ENCODE results near the gene P2RY6. TPM values are rescaled to one million over a fixed set of nuclear protein-coding genes. Genes with fewer than 3 reads are reported as not detected.
A peak's percentile ranks its signal among the peaks of the same experiment; 100 is the strongest.

The P2RY6 gene
- total RNA-seq, 4 donors from 2014 or later: 0.76 to 1.0 TPM; not detected in 2

GRCh38 chr11:73287400-73288101, 15.4 kb downstream of the P2RY6 start:
- Histone ChIP-seq H3K4me3 (no peak overlapping the region), H3K27me3 (no peaks in the 10 kb centered on the region), H3K36me3 (no peaks in the 10 kb centered on the region), H3K27ac (no peak overlapping the region), H3K4me1 (peaks cover 0 to 3% of the 10 kb centered on the region in 2 donors), H3K9me3 (no peaks in the 10 kb centered on the region)
- intact Hi-C loops (cut with DNase I; ENCODE audit: low total_unique reads): no loop called here
- TF ChIP-seq POLR2A (IDR thresholded peaks at IDR 0.05) (no peak), CTCF (IDR thresholded peaks at IDR 0.05) (no peak)
- peak in 1 of 2 donors; percentile 33 for DNase-seq

GRCh38 chr11:73288192-73288872, 16.2 kb downstream of the P2RY6 start:
- H3K9me3 ChIP-seq: no peaks in the 10 kb centered on the region
- H3K4me1 ChIP-seq: peaks cover 0 to 3% of the 10 kb centered on the region in 2 donors
- DNase-seq: no peak
- no peak for TF ChIP-seq CTCF (IDR thresholded peaks at IDR 0.05)
- TF ChIP-seq POLR2A (IDR thresholded peaks at IDR 0.05): no peak
- intact Hi-C loops (cut with DNase I; ENCODE audit: low total_unique reads): no loop called here
- H3K27ac ChIP-seq: peak overlapping the region in 1 of 2 donors; percentile 33
- no peak overlapping the region for H3K4me3 ChIP-seq
- H3K36me3 ChIP-seq: no peaks in the 10 kb centered on the region
- no peaks in the 10 kb centered on the region for H3K27me3 ChIP-seq

- peak; percentile 62 to 64 for DNase-seq
- TF ChIP-seq CTCF (IDR thresholded peaks at IDR 0.05) (peak; percentile 67 to 94 (median 83)), POLR2A (IDR thresholded peaks at IDR 0.05) (peak in 1 of 2 donors; percentile 8)
- H3K9me3 ChIP-seq: no peaks in the 10 kb centered on the region
- H3K4me3 ChIP-seq: no peak overlapping the region
- H3K27me3 ChIP-seq: no peaks in the 10 kb centered on the region
- intact Hi-C loops (cut with DNase I; ENCODE audit: low total_unique reads): no loop called here
- H3K4me1 ChIP-seq: peaks cover 0 to 3% of the 10 kb centered on the region in 2 donors
- H3K27ac ChIP-seq: peak overlapping the region; percentile 24 to 33
- H3K36me3 ChIP-seq: no peaks in the 10 kb centered on the region
Measured at GRCh38 chr11:73288873-73289707, 17.0 kb downstream of the P2RY6 start.

- Histone ChIP-seq H3K9me3 (no peaks in the 10 kb centered on the region), H3K27me3 (no peaks in the 10 kb centered on the region), H3K27ac (no peak overlapping the region), H3K4me3 (no peak overlapping the region), H3K4me1 (peaks cover 0 to 3% of the 10 kb centered on the region in 2 donors), H3K36me3 (no peaks in the 10 kb centered on the region)
- TF ChIP-seq POLR2A (IDR thresholded peaks at IDR 0.05) (no peak), CTCF (IDR thresholded peaks at IDR 0.05) (no peak)
- no peak for DNase-seq
- intact Hi-C loops (cut with DNase I; ENCODE audit: low total_unique reads): no loop called here
Measured at GRCh38 chr11:73290536-73290935, 18.4 kb downstream of the P2RY6 start.
